ENCODE measurements around the gene CENPC.
"Not testable (repeated sequence)": the region's sequence is repeated elsewhere in the genome, so short reads cannot be mapped to it uniquely, and the experiment has no call there.

The CENPC gene

DNA sequence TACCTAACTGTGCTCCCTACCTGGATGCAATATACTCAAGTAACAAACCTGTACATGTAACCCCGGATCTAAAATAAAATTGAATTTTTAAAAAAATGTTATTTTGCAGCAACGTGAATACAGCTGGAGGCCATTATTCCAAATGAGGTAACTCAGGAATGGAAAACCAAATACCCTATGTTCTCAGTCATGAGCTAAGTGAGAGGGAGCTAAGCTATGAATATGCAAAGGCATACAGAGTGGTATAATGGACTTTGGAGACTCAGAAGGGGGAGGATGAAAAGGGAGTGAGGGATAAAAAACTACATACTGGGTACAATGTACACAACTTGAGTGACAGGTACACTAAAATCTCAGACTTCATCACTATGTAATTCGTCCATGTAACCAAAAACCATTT lies 78.6 kb downstream of the CENPC start:
- no peak for DNase-seq

DNA sequence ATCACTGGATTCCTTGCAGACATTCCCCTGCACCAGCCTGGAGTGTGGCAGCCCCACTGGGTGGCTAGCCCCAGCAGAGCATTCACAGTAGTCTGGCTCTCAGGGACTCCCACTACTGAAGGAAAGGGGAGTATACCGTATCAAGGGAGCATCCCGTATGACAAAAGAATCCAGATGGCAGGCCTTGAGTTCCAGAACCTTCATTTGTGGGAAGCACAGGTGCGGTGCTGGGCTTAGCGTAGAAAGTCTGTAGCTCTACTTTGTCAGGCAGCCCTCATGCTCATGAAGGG lies 79.6 kb downstream of the CENPC start:
- DNase-seq: no peak

DNA sequence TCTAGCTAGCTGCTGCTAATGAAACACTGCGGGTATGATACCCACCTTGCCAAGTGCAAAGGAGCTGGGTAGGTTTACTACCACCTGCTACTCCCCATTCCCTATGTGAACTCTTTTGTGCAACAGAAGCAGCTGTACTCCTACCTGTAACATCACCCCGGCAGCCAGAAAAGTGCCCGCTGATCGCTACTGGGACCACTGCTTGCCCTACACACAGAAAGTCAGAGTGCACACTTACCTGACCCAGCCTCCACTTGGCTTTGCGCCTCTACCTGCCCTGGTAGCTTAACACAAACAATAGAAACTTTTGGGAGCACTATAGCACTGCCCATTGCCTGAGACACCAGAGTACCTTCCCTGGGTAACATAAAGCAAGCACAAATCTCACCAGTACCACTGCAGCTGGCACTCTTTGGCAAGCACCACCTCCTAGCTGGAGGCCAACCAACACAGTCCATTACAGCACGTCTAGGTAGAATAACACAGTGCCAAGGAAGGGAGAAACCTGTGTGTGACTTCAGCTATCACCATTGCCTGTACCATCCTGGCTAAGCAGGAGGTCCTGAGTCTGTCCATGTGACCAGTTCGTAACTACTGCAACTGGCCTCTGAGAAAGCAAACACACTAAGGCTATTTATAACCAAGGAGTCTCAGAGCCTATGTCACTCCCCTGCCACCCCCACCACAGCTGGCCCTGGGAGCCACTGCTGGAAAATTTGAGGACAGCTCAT lies 80.1 kb downstream of the CENPC start:
- DNase-seq: no peak

DNA sequence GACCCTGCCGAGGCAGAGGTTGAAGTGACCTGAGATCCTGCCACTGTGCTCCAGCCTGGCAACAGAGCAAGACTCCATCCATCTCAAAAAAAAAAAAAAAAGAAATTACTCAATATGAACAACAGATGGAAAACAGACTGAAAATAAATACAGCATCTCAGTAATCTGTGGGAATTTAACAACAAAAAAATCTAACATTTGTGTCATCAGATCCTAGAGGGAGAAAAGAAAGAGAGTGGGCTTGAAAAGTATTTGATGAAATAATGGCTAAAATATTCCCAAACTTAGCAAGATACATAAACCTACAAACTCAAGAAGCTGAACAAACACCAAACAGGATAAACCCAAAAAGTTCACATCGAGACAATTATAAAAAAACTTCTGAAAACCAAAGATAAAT lies 84.7 kb downstream of the CENPC start:
- DNase-seq: no peak

DNA sequence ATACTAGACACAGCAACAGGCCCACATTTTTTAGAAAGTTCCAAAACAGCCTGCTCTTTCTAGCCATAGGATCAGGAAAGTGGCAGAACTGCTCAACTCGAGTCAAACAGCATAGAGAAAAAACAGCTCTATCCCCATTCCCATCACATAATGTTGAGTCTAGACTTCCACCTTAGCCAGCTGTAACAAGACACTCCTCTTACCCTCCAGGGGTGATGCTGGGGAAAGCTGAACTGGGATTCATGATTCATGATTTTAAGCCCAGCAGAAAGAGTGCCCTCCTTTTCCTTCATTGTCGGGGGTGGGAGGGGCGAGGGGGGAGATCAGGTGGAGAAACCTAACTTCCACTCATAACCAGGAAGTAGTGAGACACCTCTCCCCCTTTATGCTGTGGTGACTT lies 86.1 kb downstream of the CENPC start:
- DNase-seq: no peak

DNA sequence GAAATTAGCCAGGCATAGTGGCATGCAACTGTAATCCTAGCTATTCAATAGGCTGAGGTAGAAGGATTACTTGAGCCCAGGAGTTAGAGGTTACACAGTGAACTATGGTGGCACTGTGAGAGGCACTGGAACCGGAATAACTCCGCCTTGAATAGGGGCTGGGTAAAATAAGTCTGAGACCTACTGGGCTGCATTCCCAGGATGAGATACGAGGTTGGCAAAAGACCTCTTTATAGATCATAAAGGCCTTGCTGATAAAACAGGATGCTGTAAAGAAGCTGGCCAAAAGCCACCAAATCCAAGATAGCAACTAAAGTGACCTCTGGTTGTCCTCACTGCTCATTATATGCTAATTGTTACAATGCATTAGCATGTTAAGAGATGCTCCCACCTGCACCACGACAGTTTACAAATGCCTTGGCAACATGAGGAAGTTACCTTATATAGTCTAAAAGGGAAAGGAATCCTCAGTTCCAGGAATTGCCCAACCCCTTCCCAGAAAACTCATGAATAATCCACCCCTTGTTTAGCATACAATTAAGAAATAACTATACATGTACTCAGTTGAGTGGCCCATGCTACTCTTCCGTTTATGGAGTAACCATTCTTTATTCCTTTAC lies 88.6 kb downstream of the CENPC start:
- DNase-seq: no peak

DNA sequence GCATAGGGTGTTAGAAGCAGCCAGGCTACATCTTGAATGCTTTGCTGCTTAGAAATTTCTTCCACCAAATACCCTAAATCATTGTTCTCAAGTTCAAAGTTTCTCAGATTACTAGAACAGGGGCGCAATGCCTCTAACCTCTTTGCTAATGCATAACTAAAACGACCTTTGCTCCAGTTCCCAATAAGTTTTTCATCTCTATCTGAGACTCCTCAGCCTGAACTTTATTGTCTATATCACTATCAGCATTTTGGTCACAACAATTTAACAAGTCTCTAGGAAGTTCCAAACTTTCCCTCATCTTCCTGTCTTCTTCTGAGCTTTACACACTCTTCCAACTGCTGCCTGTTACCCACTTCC lies 92.5 kb downstream of the CENPC start:
- not testable (repeated sequence) for DNase-seq

DNA sequence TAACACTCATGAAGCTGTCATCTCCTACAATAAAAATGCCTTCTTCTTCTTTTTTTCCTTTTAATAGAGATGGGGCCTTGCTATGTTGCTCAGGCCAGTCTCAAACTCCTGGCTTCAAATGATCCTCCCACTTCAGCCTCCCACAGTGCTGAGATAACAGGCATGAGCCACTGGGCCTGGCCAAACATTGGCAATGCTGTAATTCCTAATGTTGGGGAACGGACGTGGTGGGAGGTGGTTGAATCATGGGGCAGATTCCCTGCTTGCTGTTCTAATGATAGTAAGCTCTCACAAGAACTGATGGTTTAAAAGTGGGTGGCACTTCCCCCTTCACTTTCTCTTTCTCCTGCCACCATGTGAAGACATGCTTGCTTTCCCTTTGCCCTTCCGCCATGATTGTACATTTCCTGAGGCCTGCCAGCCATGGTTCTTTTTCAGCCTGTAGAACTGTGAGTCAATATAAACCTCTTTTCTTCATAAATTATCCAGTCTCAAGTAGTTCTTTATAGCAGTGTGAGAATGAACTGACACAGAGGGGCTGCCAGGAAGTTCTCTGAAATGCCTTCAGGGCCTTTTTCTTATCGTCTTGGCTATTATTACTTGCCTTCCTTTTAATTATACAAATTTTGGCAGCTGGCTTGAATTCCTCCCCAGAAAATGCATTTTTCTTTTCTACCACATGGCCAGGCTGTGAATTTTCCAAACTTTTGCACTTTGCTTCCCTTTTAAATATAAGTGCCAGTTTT lies 93.0 kb downstream of the CENPC start:
- DNase-seq: no peak

DNA sequence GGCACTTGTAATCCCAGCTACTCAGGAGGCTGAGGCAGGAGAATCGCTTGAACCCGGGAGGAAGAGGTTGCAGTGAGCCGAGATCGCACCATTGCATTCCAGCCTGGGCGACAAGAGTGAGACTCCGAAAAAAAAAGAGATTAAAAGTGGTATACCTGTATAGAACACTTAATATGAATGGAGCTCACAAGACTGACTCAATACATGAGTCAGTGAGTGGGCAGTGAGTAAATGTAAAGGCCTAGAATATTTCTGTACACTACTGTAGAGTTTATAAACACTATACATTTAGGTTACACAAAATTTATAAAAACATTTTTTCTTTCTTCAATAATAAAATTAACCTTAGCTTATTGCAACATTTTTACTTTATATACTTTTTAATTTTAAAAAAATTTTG lies 93.8 kb downstream of the CENPC start:
- DNase-seq: no peak

DNA sequence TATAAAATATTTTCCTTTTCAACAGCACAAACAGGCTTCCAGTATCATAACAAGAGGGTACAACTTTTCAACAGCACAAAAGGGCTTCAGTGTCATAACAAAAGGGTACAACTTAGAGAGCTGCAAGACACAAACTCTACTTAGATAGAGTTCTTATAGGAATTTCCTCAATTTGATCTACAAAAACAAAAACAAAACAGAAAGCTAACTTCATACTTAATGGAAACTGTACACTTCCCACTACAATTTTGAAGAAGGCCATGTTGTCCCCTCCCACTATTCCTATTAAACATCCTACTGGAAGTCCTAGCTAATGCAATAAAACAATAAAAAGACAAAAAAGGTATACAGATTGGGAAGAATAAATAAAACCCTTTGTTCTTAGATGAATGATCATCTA lies 96.7 kb downstream of the CENPC start:
- DNase-seq: no peak

DNA sequence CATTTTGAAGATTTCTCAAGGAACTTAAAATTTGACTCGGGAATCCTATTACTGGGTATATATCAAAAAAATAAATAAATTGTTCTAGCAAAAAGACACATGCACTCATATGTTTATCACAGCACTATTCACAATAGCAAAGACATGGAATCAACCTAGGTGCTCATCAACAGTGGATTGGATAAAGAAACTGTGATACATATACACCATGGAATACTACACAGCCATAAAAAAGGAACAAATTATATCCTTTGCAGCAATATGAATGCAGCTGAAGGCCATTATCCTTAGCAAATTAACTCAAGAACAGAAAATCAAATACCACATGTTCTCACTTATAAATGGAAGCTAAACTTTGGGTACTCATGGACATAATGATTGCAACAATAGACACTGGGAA lies 97.4 kb downstream of the CENPC start:
- DNase-seq: no peak

DNA sequence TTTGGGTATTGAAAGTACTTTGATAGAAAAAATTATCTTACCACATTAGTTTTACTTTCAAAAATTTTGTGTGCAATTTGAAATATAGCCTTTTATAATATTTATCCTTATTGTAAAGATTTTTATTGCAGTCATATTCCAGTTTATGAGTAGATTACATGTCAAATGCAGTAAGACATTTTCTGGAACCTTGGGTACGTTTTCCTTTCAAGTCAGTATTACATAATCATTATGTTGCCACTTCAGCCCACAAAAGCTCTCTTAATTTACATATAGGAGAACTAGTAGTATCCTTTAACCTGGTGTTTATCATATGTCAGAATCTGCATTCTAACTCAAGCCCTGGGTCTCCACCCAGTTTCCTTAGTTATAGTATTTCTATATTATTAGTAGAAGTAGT lies 98.5 kb downstream of the CENPC start:
- DNase-seq: no peak

DNA sequence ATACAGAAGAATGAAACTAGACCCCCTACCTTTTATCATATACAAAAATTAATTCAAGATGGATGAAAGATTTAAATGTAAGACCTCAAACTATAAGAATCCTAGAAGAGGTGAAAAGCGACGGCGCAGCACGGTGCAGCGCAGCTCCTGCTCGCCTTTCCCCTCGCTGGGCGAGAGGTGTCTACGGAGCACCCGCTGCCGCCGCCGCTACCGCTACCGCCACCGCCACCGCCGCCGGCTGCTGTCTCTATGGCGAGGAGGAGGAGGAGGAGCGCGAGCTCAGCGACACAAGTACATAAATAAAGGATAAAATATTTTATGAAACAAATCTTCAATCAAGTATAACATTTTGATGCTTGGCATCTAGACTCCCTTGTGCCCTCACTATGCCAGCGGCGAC lies 99.4 kb downstream of the CENPC start:
- DNase-seq: not testable (repeated sequence)

DNA sequence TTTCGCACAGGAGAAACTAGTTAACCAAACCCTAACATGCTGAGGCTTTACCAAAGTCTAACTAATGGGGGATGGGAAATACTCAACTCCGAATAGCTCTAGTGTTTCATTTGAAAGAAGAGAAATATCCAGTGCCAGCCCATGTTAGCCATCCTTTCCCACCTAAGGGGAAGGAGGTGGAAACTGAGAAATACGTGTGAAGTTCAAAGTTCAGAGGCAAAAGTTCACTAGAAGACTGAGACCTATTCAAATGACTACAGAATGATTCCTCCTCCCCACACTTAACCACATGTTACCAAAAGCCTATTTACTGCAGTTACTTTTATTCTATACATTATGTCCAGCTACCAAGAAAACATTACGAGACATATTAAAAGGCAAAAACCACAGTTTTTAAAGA lies 106.3 kb downstream of the CENPC start:
- no peak for DNase-seq

DNA sequence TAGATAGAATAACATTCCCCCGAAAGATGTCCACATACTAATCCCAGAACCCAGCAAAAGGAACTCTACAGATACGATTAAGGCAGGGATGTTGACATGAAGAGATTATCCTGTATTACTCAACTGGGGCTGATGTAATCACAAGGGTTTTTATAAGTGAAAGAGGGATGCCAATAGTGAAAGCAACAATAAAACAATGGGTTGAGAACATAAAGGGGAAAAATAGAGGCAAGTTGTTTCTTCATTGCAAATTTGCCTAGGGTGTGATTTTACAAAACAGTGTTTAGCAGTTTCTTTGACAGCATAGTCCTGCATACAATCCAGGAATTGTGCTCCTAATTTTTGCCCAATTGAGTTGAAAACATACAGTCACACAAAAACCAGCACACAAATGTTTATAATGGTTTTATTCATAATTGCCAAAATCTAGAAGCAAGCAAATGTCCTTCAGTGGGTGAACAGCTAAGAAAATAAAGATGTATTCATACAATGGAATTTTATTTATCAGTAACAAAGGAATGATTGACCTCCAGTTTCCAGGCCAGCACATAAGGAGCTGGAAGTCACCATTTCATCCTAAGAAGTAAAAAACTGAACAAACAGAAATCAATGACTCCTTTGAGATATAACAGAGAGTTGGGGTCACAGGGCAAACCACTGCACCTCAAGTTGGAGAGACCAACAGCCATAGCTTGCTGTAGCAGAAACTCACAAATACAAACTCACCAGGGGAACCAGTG lies 107.2 kb downstream of the CENPC start:
- DNase-seq: no peak

DNA sequence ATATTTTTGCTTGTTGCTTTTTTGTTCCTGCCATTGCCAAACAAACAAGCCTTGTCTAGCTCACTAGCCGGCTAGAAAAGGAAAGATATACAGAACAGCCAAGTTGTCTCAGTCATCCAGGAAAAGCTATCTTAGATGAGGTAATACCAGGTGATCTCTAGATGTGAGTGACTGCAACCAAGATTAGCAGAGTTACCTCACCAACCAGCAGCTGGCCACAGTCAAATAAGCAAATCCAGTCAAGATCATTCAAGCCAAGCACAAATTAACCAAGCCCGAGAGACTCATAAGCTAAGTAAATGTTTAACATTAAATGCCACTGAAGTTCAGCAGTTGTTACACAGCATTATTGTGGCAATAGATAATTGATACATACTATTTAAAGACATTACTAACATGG lies 108.6 kb downstream of the CENPC start:
- DNase-seq: no peak

DNA sequence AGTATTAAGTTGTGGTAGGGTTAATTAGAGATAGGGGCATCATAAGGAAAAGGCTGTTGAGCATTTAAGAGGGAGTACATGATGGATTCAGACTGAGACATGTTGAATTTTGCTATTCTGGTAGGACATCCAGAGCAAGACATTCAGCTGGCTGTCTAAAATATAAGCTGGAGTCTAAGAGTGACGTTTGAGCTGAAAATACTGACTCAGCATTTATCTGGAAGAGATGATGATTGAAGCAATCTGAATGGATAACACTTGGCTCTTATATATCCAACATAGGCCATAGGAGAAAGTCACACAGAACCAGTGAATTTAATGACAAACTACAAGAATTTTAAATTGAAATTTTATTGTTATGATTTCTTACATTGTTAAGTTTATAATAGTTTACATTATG lies 114.3 kb downstream of the CENPC start:
- DNase-seq: no peak

DNA sequence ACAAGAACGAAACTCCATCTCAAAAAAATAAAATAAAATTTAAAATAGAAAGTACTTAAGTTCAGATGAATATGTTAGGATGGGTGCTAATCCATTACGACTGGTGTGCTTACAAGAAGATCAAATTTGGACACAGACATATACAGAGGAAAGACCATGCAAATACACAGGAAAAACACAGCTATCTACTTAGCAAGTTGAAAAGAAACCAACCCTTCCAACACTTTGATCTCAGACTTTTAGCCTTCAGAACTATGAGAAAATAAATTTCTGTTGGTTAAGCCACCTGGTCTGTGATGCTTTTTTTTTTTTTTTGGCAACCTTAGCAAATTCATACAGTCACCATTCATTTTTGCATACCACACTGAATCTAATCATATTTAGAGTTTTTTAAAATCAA lies 116.5 kb downstream of the CENPC start:
- no peak for DNase-seq
